Hepatocyte (in vitro differentiated cells): ENCODE results near the gene PCBP3. TPM values are rescaled to one million over a fixed set of nuclear protein-coding genes. Genes with fewer than 3 reads are reported as not detected.
"Not testable (repeated sequence)": the region's sequence is repeated elsewhere in the genome, so short reads cannot be mapped to it uniquely, and the experiment has no call there.

Source experiments
- DNase-seq: peaks from one replicate; pipeline ENCODE4 v3.0.0-alpha.2; 2016; ENCODE audit warnings: low spot score
- H2AFZ ChIP-seq: fragments of 200-600 bp; sonication (generic); 2 replicates; pipeline ENCODE4 v1.6.0; 2016; ENCODE audit warnings: antibody characterized with exemption, mild to moderate bottlenecking
- H3K27ac ChIP-seq: fragments of 200-600 bp; sonication (generic); 2 replicates; pipeline ENCODE4 v1.5.1; 2016; ENCODE audit warnings: mild to moderate bottlenecking
- H3K27me3 ChIP-seq: fragments of 200-600 bp; sonication (generic); 2 replicates; pipeline ENCODE4 v1.6.1; 2016
- H3K36me3 ChIP-seq: fragments of 200-600 bp; sonication (generic); replicated peaks from 2 replicates; pipeline ENCODE4 v1.5.1; 2016; ENCODE audit warnings: low read depth; ENCODE audit not compliant: insufficient read depth
- H3K4me1 ChIP-seq: fragments of 200-600 bp; sonication (generic); 2 replicates; pipeline ENCODE4 v1.5.1; 2016; ENCODE audit warnings: mild to moderate bottlenecking, moderate library complexity; ENCODE audit not compliant: insufficient read depth
- H3K4me2 ChIP-seq: fragments of 200-600 bp; sonication (generic); 2 replicates; pipeline ENCODE4 v1.6.0; 2016
- H3K4me3 ChIP-seq: fragments of 200-600 bp; sonication (generic); 2 replicates; pipeline ENCODE4 v1.5.1; 2016; ENCODE audit warnings: mild to moderate bottlenecking
- H3K79me2 ChIP-seq: fragments of 200-600 bp; sonication (generic); 2 replicates; pipeline ENCODE4 v1.6.0; 2017; ENCODE audit warnings: mild to moderate bottlenecking
- H3K9me2 ChIP-seq: fragments of 200-600 bp; sonication (generic); replicated peaks from 2 replicates; pipeline ENCODE4 v1.6.0; 2017; ENCODE audit warnings: mild to moderate bottlenecking; ENCODE audit not compliant: insufficient read depth
- H3K9me3 ChIP-seq: fragments of 200-600 bp; sonication (generic); 2 replicates; pipeline ENCODE4 v1.5.1; 2016; ENCODE audit warnings: low read depth, mild to moderate bottlenecking
- H4K20me1 ChIP-seq: fragments of 200-600 bp; sonication (generic); 2 replicates; pipeline ENCODE4 v1.6.0; 2016; ENCODE audit warnings: mild to moderate bottlenecking; ENCODE audit not compliant: insufficient read depth, poor library complexity, severe bottlenecking
- EZH2 ChIP-seq: fragments of 200-600 bp; sonication (generic); IDR thresholded peaks from 2 replicates; pipeline ENCODE4 v1.6.1; 2016; ENCODE audit warnings: antibody characterized with exemption, mild to moderate bottlenecking, borderline replicate concordance
- EZH2phosphoT487 ChIP-seq: fragments of 200-600 bp; sonication (generic); IDR thresholded peaks from one replicate; pipeline ENCODE4 v1.6.1; 2018; ENCODE audit warnings: antibody characterized with exemption, mild to moderate bottlenecking, low read depth, moderate library complexity; ENCODE audit not compliant: unreplicated experiment, severe bottlenecking
- WGBS: methylation state at CpG from one replicate; pipeline ENCODE4 v1.1.6; 2016; ENCODE audit warnings: low lambda C conversion rate; ENCODE audit errors: missing lambda C conversion rate; 5-methylcytosine and 5-hydroxymethylcytosine counted together
- polyA plus RNA-seq: library from polyadenylated mRNA; unstranded; fragments of >200 nt; fragmentation: Nextera tagmentation; extraction: Ambion mirVana; gene quantifications from 2 replicates; pipeline ENCODE4 v1.2.1, GENCODE V29; 2016
- total RNA-seq: library from RNA; depleted of rRNA; stranded (reverse); fragments of >200 nt; gene quantifications from 2 replicates; pipeline ENCODE4 v1.2.3, GENCODE V29; 2014
- TF ChIP-seq, protein P1 (sequence below): fragments of 200-600 bp; sonication (generic); IDR thresholded peaks from 2 replicates; pipeline ENCODE4 v1.5.1; 2016; ENCODE audit warnings: antibody characterized with exemption, mild to moderate bottlenecking; ENCODE audit not compliant: poor library complexity

PCBP3 gene
- total and polyA plus RNA-seq, 2 experiments from 2014 or later: 3.1 to 8.8 TPM

- Histone ChIP-seq H3K9me2 (no peaks in the 10 kb centered on the region), H3K79me2 (no peaks in the 10 kb centered on the region)
- TF ChIP-seq EZH2 (no peak), EZH2phosphoT487 (no peak)
- TF ChIP-seq, protein P1, sequence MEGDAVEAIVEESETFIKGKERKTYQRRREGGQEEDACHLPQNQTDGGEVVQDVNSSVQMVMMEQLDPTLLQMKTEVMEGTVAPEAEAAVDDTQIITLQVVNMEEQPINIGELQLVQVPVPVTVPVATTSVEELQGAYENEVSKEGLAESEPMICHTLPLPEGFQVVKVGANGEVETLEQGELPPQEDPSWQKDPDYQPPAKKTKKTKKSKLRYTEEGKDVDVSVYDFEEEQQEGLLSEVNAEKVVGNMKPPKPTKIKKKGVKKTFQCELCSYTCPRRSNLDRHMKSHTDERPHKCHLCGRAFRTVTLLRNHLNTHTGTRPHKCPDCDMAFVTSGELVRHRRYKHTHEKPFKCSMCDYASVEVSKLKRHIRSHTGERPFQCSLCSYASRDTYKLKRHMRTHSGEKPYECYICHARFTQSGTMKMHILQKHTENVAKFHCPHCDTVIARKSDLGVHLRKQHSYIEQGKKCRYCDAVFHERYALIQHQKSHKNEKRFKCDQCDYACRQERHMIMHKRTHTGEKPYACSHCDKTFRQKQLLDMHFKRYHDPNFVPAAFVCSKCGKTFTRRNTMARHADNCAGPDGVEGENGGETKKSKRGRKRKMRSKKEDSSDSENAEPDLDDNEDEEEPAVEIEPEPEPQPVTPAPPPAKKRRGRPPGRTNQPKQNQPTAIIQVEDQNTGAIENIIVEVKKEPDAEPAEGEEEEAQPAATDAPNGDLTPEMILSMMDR: no peak
These were observed 40.0 kb upstream of the PCBP3 start for GRCh38 chr21:45603481-45603880.

GRCh38 chr21:45604681-45605080, 38.8 kb upstream of the PCBP3 start:
- H3K4me3 ChIP-seq, H3K9me2 ChIP-seq, H3K36me3 ChIP-seq, DNase-seq, H4K20me1 ChIP-seq, H3K27ac ChIP-seq, H3K9me3 ChIP-seq, H3K4me1 ChIP-seq, H2AFZ ChIP-seq, H3K27me3 ChIP-seq, H3K4me2 ChIP-seq, H3K79me2 ChIP-seq: not testable (repeated sequence)
- WGBS: 94% methylated on average over 6 of the region's 8 CpGs

More at GRCh38 chr21:45603481-45603880, 40.0 kb upstream of the PCBP3 start:
- H3K27ac ChIP-seq: no peak overlapping the region
- H3K36me3 ChIP-seq: no peaks in the 10 kb centered on the region
- no peak overlapping the region for H3K4me3 ChIP-seq
- H2AFZ ChIP-seq: no peak overlapping the region
- no peak for DNase-seq
- no peaks in the 10 kb centered on the region for H3K9me3 ChIP-seq
- H4K20me1 ChIP-seq: no peaks in the 10 kb centered on the region
- H3K27me3 ChIP-seq: no peaks in the 10 kb centered on the region
- H3K4me2 ChIP-seq: no peak overlapping the region
- no peaks in the 10 kb centered on the region for H3K4me1 ChIP-seq

DNA sequence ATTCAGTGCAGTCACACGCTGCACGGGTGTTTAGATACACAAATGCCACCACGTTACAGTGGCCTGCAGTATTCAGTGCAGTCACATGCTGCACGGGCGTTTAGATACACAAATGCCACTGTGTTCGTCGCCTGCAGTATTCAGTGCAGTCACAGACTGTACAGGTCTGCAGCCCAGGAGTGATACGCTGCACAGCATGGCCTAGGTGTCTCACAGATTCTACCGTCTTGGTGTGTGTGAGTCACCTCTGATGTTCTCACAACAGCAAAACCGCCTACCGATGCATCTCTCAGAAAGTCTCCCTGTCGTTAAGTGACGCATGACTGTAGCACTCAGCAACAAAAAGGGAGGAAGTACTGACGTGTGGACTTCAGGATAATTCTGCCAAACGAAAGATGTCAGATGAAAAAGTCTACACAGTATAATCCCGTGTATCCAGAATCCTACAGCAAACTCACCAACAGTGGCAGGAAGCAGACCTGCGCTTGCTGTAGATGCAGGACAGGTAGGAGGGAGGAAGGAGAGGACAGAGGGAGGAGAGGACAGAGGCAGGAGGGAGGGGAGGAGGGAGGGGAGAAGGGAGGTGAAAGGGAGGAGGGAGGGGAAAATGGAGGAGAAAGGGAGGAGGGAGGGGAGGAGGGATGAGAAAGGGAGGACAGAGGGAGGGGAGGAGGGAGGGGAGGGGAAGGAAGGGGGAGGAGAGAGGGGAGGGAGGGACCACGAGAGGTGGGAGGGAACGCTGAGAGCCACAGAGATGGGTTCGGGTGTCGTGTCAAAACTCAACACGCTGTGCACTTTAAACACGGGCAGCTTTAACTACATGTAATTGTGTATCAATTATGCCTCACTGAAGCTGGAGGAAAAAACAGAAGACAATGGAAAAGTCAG, 36.3 kb upstream of the PCBP3 start:
- H3K27ac ChIP-seq: no peak overlapping the region
- no peak overlapping the region for H3K4me3 ChIP-seq
- no peaks in the 10 kb centered on the region for H3K9me3 ChIP-seq
- no peaks in the 10 kb centered on the region for H3K4me1 ChIP-seq
- 81% methylated on average over 21 of the region's 23 CpGs for WGBS
- H3K36me3 ChIP-seq: no peaks in the 10 kb centered on the region
- H3K27me3 ChIP-seq: peaks cover 5% of the 10 kb centered on the region
- TF ChIP-seq EZH2 (no peak), EZH2phosphoT487 (no peak)
- TF ChIP-seq, protein P1: no peak
- no peaks in the 10 kb centered on the region for H3K9me2 ChIP-seq
- no peak overlapping the region for H2AFZ ChIP-seq
- H3K4me2 ChIP-seq: no peak overlapping the region
- no peaks in the 10 kb centered on the region for H3K79me2 ChIP-seq
- no peak for DNase-seq
- no peaks in the 10 kb centered on the region for H4K20me1 ChIP-seq

DNA sequence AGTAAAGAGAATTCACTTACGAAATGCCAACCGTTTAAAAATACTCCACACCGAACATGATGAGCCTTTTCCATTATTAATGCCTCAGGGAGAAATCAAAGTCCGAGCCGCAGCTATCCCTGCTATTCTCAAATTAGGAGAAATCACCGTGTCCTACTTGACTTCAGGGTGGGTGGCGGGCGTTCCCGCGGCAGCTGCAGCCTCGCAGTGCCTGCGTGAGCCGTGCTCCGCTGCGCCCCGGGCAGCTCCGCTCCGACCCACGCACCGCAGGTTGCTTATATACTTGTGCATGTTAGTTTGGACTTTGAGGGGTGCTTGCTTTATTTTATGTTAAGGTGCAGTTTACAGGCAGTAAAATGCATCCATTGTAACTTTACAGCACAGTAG, 35.6 kb upstream of the PCBP3 start:
- H3K9me2 ChIP-seq: no peaks in the 10 kb centered on the region
- H3K4me3 ChIP-seq: no peak overlapping the region
- H3K36me3 ChIP-seq: no peaks in the 10 kb centered on the region
- no peaks in the 10 kb centered on the region for H3K4me1 ChIP-seq
- H4K20me1 ChIP-seq: no peaks in the 10 kb centered on the region
- peaks cover 5% of the 10 kb centered on the region for H3K27me3 ChIP-seq
- no peak overlapping the region for H3K27ac ChIP-seq
- no peak overlapping the region for H2AFZ ChIP-seq
- H3K79me2 ChIP-seq: no peaks in the 10 kb centered on the region
- DNase-seq: no peak
- WGBS: 91% methylated on average over 20 of the region's 20 CpGs
- TF ChIP-seq, protein P1: no peak
- TF ChIP-seq EZH2phosphoT487 (no peak), EZH2 (no peak)
- H3K4me2 ChIP-seq: no peak overlapping the region
- no peaks in the 10 kb centered on the region for H3K9me3 ChIP-seq

DNA sequence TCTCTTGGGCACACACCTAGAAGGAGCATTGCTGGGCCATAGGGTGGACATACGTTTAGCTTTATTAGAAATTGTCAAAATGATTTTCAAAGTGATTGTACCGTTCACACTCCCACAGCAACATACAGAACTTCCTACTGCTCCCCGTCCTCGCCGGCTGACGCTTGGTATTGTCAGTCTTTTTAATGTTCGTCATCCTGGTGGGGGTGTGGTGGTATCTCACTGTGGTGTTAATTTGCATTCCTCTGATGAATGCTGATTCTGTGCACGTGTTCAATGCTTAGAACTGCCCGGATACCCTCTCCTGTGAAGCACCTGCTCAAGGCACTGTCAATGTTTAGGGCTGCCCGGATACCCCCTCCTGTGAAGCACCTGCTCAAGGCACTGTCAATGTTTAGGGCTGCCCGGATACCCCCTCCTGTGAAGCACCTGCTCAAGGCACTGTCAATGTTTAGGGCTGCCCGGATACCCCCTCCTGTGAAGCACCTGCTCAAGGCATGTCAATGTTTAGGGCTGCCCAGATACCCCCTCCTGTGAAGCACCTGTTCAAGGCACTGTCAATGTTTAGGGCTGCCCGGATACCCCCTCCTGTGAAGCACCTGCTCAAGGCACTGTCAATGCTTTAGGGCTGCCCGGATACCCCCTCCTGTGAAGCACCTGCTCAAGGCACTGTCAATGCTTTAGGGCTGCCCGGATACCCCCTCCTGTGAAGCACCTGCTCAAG, 34.6 kb upstream of the PCBP3 start:
- WGBS: 73% methylated on average over 14 of the region's 15 CpGs

GRCh38 chr21:45609616-45610015, 33.9 kb upstream of the PCBP3 start:
- not testable (repeated sequence) for H3K27me3 ChIP-seq, H3K27ac ChIP-seq, H3K36me3 ChIP-seq, H3K4me2 ChIP-seq, H3K4me1 ChIP-seq, DNase-seq, H4K20me1 ChIP-seq, H3K9me2 ChIP-seq, H3K79me2 ChIP-seq, H2AFZ ChIP-seq, H3K4me3 ChIP-seq, H3K9me3 ChIP-seq
- WGBS: 87% methylated on average over 6 of the region's 6 CpGs

More for the DNA sequence above, 34.6 kb upstream of the PCBP3 start:
- not testable (repeated sequence) for H3K79me2 ChIP-seq, H3K4me2 ChIP-seq, H3K9me2 ChIP-seq, H3K27ac ChIP-seq, H4K20me1 ChIP-seq, DNase-seq, H2AFZ ChIP-seq, H3K4me3 ChIP-seq, H3K36me3 ChIP-seq, H3K9me3 ChIP-seq, H3K4me1 ChIP-seq, H3K27me3 ChIP-seq
